Activated CD4-positive, alpha-beta T cell treated with anti-CD3 and anti-CD28 coated beads, Interleukin-2, amount 50 U/mL, for 48 hours (primary cell): ENCODE measurements around the gene NHS.

Experiments used
- DNase-seq, 2 experiments: peaks; one replicate each; pipeline ENCODE4 v3.0.0-alpha.2; 2020

NHS gene

DNA sequence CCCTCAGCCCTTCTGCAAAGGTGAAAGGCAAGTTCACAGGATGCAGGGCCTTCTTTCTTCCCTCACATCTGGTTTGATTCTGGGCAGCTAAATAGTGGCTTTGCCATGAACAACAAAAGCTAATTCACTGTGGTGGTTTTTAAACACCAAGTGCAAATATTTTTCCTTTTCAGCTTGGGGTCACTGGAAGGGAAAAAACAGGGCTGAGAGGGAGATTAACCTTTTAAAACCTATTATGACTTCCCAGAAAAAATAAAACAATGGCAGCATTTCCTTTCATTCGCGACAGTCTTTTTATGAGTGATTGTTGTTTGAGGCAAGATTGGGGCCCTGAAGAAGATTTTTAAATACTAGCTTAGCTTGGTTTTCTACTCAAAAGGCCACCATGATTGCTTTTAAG lies 258.5 kb downstream of the NHS start:
- no peak for DNase-seq

GRCh38 chrX:17634542-17635207 lies 259.7 kb downstream of the NHS start:
- DNase-seq: no peak

GRCh38 chrX:17635231-17635630 lies 260.2 kb downstream of the NHS start:
- DNase-seq: no peak

- no peak for DNase-seq
These were observed 262.2 kb downstream of the NHS start for GRCh38 chrX:17637235-17637634.

GRCh38 chrX:17638731-17639130 lies 263.7 kb downstream of the NHS start:
- DNase-seq: no peak

GRCh38 chrX:17642891-17643290 lies 267.9 kb downstream of the NHS start:
- no peak for DNase-seq

DNA sequence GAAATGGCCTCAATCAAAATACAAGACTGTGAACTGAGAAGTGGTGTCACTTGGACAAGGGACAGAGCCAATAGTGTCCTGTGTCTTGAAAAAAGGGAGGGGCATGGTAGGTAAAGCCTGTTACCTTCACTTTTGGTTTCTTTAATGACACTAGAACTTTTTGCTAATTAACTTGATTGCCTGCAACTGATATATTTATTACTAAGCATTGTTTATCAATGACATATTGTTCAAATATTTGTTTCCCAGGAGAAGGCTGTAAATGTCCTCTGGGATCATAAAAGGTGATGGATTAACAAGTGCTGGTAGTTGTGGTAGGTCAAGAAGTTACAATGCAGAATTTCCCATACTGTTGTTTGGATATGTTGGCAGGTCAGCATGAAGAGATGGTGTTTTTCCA lies 268.5 kb downstream of the NHS start:
- no peak for DNase-seq

DNA sequence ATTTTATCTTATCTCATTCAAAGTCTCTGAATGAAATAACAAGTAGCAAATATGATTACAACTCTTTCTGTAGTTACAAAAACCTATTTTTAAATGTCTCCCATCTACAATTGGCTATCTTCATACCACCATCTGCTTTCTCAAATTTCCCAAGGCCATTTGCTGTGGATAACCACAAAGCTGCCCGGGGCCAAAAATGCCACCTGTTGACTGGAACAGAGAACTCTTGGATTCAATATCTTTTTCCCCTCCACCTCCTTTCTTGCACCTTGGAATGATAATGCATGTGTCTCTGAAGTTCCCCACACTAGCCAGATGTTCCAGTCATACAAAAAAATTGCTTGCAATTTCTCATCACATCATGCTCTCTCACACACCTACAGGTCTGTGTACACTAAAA lies 269.0 kb downstream of the NHS start:
- no peak for DNase-seq

DNA sequence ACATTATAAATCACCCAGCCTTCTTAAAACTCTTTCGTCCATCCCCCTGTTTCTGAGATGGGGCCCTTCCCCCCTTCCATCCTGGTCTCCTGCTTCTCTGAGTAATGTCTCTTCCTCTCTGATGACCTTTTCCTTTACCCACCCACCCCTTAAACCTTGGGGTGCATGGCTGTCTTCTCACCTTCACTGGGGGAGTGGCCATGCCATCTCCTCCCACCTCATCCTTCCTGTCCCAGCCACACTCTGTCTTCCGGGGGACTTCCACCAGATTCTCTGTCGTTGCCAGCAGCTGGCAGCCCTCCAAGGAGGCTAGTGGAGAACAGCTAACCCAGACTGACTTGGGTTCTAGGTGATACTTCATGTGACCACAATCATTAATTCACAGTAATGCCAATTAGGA lies 279.1 kb downstream of the NHS start:
- DNase-seq: peak; percentile 42 to 51

- DNase-seq: peak; percentile 5 to 11
These were observed 280.4 kb downstream of the NHS start for GRCh38 chrX:17655211-17656034.

DNA sequence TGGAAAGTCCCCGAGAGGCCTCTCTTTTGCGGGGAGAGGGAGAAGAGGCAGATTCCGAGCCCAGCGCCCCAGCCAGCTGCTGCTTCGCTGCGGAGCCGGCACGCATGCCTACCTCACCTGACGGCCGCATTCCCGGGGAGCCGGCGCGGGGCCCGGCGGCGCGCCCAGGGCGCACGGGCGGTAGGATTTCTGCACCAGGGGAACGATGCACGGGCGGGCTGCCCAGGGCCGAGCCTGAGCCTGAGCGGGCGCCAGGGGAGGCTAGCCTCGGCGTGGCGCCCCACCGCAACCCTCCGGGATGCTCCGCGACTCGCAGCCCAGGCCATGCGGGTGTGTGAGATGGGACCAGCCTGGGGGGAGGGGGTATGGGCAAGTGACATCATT lies 281.0 kb downstream of the NHS start:
- peak in 1 of 2 experiments; percentile 9 for DNase-seq

GRCh38 chrX:17656556-17656955 lies 281.6 kb downstream of the NHS start:
- DNase-seq: no peak

GRCh38 chrX:17662391-17662790 lies 287.4 kb downstream of the NHS start:
- no peak for DNase-seq

DNA sequence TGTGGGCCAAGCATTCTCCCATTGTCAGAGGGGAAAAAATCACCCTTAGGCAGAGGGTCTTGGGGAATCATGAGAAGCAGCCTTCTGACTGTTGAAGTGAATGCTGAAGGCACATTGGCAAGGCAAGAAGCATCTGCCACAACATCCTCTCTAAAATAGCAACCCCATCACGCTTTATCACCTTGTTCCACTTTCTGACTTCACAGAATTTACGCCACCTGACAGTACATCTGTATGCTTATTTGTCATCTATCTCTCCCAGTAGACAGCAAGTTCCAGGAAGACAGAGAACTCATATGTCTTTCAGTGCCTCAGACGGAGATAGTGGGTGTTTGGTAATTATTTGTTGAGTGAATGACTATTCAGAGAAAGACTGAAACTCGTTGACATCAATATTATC lies 293.9 kb downstream of the NHS start:
- DNase-seq: no peak

- DNase-seq: no peak
These were observed 294.5 kb downstream of the NHS start for GRCh38 chrX:17669458-17669857.

- DNase-seq: no peak
These were observed 294.9 kb downstream of the NHS start for GRCh38 chrX:17669891-17670290.

- DNase-seq: no peak
These were observed 295.9 kb downstream of the NHS start for GRCh38 chrX:17670874-17671273.

GRCh38 chrX:17674601-17675000 lies 299.6 kb downstream of the NHS start:
- DNase-seq: no peak

GRCh38 chrX:17679261-17679660 lies 304.3 kb downstream of the NHS start:
- no peak for DNase-seq

- DNase-seq: no peak
These were observed 304.8 kb downstream of the NHS start for GRCh38 chrX:17679820-17680219.

- DNase-seq: no peak
These were observed 305.9 kb downstream of the NHS start for GRCh38 chrX:17680732-17681413.

- DNase-seq: no peak
These were observed 307.3 kb downstream of the NHS start for GRCh38 chrX:17682259-17682658.

GRCh38 chrX:17685026-17685425 lies 310.0 kb downstream of the NHS start:
- no peak for DNase-seq

GRCh38 chrX:17687648-17688047 lies 312.6 kb downstream of the NHS start:
- DNase-seq: no peak
